ENCODE data around the gene PPP6R1. TPM values are rescaled to one million over a fixed set of nuclear protein-coding genes. Genes with fewer than 3 reads are reported as not detected.

The PPP6R1 gene
- total and polyA plus RNA-seq, 2 of the 13 experiments (the other 11 are each of a cell fraction or from before 2014, with no cell fraction given) = 25.8 to 54.0 TPM

- no peak for TF ChIP-seq ZXDC (CRISPR knock-in tag; IDR thresholded peaks at IDR 0.05)
- no peak for TF ChIP-seq ZNF567 (CRISPR knock-in tag; IDR thresholded peaks at IDR 0.05; ENCODE audit: borderline replicate concordance)
- TF ChIP-seq THAP9 (CRISPR knock-in tag; IDR thresholded peaks at IDR 0.05; ENCODE audit: borderline replicate concordance) = no peak
- no peak for TF ChIP-seq POGZ (CRISPR knock-in tag; IDR thresholded peaks at IDR 0.05)
- TF ChIP-seq ZNF597 (CRISPR knock-in tag; IDR thresholded peaks at IDR 0.05) = no peak
- peak; percentile 83 for TF ChIP-seq HINFP (CRISPR knock-in tag; IDR thresholded peaks at IDR 0.05; ENCODE audit: low read depth)
- no peak for TF ChIP-seq MZF1 (CRISPR knock-in tag; IDR thresholded peaks at IDR 0.05; ENCODE audit: borderline replicate concordance)
- no peak for TF ChIP-seq RORA (CRISPR knock-in tag; IDR thresholded peaks at IDR 0.05)
- TF ChIP-seq TBX2 (CRISPR knock-in tag; IDR thresholded peaks at IDR 0.05; ENCODE audit: borderline replicate concordance) = peak; percentile 78
- no peak for TF ChIP-seq PBX3 (CRISPR knock-in tag; IDR thresholded peaks at IDR 0.05; ENCODE audit: borderline replicate concordance)
- no peak; the same call in 1 of the 2 replicates for TF ChIP-seq ATF7-NPFF (CRISPR knock-in tag; IDR thresholded peaks at IDR 0.05; ENCODE audit: low read depth)
- no peak; the same call in 1 of the 2 replicates for TF ChIP-seq HCFC1 (IDR thresholded peaks at IDR 0.05; ENCODE audit: low read depth, low read length)
- peak; percentile 96 for TF ChIP-seq ZSCAN29 (CRISPR knock-in tag; conservative IDR thresholded peaks at IDR 0.05)
- peak; percentile 93 for TF ChIP-seq HNRNPL (IDR thresholded peaks at IDR 0.05; ENCODE audit: low read depth, low read length)
- TF ChIP-seq HOMEZ (CRISPR knock-in tag; IDR thresholded peaks at IDR 0.05; ENCODE audit: low read depth) = no peak
- TF ChIP-seq XRCC5 (optimal IDR thresholded peaks at IDR 0.05; ENCODE audit: low read length) = peak; percentile 41
- no peak for TF ChIP-seq ZFP1 (CRISPR knock-in tag; IDR thresholded peaks at IDR 0.05)
Observed at GRCh38 chr19:55228403-55229031, 30.3 kb downstream of the PPP6R1 start, which contains the start of gene TMEM86B (continued).
